Activated CD4-positive, CD25-positive, alpha-beta regulatory T cell treated with anti-CD3 and anti-CD28 coated beads, Interleukin-2, amount 50 U/mL, for 72 hours (primary cell): ENCODE data around the gene FGF1.
"Not testable (repeated sequence)": the region's sequence is repeated elsewhere in the genome, so short reads cannot be mapped to it uniquely, and the experiment has no call there.

Source experiments
- DNase-seq: peaks from one replicate; pipeline ENCODE4 v3.0.0; 2021

The FGF1 gene

DNA sequence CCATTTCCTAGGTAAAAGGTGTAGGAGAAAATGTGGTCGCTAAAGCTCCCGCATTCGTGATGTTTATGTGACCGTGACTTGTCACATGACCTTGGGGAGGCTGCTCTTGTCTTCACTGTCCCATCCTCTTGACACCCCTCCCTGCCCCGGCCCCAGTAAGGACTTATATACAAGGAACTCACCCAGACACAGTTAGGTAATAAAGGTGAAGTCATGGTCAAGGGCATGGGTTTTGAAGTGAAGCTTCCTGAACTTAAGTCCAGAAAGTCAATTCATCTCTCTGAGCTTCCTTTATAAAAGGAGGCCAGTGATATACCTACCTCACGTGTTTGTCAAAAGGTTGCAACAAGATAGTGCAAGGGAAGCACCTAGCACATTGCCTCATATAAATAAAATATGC, 17.6 kb downstream of the FGF1 start:
- no peak for DNase-seq

DNA sequence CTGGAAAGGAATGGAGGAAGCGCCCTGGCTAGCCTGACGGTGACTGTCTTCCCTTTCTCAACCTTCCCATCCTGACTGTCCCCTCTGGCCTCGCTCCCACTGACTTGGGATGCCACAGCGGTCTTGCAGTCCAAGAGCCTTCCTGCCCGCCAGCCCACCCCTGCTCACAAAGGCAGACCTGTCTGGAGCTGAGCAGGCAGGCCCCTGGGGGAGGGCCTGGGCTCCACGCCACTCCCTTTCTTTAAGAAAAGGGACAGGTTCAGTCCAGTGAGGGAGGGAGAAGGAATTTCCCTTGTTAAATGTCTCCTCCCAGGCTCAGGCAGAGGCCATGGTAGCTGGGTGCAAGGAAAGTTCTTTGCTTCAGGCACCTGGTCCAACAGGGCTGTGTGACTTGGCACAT, 18.1 kb downstream of the FGF1 start:
- DNase-seq: no peak

DNA sequence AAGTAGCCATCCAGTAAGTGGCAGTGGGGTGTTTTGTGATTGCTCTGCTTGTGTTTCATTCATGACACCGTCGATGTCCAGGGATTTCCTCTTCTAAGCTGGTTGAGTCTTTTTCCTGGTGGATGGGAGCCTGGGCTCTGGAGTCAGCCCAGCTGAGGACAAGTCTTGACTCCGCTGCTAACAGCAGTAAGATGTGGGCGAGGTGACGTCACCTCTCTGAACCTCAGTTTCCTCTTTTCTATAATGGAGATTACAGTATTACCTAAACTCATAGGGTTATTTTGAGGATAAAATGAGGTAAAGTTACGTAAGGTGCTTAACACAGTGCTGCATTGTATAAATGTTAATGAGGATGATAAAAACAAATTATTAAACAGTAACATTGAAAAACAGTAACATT, 21.3 kb downstream of the FGF1 start:
- DNase-seq: no peak

GRCh38 chr5:142664067-142664466, 21.8 kb downstream of the FGF1 start:
- no peak for DNase-seq

- DNase-seq: no peak
Measured at GRCh38 chr5:142663246-142663645, 22.6 kb downstream of the FGF1 start.

GRCh38 chr5:142661957-142662356, 23.9 kb downstream of the FGF1 start:
- no peak for DNase-seq

DNA sequence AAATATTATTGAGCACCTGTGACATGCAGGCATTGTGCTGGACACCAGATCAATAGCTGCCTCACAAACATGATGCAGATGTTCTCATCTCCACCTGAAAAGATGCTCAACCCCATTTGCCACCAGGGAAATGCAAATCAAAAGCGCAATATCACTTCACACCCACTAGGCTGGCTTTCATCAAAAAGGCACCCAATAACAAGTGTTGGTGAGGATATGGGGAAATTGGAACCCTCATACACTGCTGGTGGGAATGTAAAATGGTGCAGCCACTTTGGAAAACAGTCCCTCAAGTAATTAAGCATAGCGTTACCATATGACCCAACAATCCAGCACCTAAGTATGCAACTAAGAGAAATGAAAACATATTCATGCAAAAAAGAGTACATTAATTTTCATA, 24.7 kb downstream of the FGF1 start:
- no peak for DNase-seq

- no peak for DNase-seq
Measured at GRCh38 chr5:142660731-142661130, 25.2 kb downstream of the FGF1 start.

- DNase-seq: no peak
Measured at GRCh38 chr5:142660196-142660595, 25.7 kb downstream of the FGF1 start.

DNA sequence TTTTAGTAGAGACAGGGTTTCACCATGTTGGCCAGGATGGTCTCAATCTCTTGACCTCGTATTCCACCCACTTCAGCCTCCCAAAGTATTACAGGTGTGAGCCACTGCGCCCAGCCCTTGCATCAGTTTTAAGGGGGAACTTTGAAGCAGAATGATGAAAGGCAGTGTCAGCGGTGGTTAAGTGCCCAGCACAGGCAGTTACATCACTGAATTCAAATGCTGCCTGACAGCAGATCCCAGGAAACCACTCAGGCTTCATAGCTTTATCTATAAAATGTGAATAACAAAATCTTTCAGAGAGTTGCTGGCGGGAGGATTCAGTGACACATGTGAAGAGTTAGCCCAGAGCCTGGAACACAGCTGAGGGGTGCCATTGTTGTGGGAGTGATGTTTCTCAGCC, 26.5 kb downstream of the FGF1 start:
- DNase-seq: no peak

GRCh38 chr5:142658278-142658677, 27.6 kb downstream of the FGF1 start:
- DNase-seq: no peak

- DNase-seq: no peak
Measured at GRCh38 chr5:142657446-142657845, 28.4 kb downstream of the FGF1 start.

DNA sequence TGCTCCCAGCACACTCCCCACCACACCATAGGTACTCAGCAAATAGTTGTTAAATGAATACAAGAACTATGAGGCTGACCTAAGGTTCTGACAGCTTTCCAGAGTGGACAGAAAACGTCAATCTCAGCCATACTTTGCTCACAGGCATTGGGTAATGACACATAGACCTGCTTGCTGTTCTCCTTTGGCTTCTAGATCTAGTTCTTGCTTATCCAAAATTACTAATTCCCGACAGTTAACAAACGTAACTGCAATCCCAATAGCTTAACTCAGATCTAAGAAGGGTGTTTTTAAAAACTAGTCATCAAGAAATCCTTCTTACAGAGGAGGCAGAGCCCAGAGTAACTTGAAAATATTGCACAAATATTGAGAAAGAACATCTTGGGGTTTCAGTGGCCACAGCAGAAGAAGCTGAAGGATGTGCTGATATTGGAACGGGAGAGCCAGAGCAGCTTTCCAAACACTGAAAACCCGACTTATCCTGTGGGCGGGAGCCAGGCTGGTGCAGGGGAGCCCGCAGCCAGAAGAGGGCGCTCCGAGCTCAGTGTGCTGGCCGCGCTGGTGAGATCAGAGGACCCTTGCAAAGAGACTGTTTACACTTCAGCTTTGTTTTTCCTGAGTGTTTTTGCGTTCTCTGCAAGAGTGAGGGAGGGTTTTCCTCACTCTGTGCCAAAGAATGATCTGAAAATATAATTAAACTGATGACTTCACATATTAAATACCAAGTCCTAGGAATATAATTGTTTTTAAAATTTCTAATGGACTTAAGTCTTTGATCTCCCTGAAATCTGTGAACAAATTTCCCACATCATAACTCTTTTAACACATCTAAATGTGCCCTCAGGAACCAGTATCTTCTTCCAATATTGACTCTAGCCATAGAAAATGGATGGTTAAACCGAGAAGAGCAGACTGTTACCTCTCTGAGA, 30.3 kb downstream of the FGF1 start:
- DNase-seq: peak; percentile 72

DNA sequence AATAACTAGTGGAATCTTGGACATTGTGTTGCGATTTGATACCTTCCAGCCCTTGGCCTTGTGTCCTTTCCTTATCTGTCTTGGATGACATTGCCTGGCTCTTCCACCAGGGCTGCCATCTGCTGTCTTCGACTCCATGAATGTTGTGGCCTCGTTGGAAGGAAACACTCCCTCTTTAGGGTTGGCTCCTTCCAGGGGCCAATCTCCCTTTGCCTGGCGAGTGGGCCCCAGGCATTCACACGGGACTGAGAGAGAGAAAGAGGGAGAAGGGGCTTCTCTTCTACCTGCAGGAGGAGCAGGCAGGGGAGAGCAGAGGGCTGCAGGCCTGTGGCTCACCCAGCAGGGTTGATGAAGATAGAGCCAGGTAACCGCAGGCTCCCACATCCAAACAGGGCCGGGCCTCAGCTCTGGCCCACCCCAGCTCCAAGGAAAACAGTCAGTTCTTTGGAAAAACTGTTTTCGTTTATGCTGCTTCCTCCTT, 31.3 kb downstream of the FGF1 start:
- no peak for DNase-seq

DNA sequence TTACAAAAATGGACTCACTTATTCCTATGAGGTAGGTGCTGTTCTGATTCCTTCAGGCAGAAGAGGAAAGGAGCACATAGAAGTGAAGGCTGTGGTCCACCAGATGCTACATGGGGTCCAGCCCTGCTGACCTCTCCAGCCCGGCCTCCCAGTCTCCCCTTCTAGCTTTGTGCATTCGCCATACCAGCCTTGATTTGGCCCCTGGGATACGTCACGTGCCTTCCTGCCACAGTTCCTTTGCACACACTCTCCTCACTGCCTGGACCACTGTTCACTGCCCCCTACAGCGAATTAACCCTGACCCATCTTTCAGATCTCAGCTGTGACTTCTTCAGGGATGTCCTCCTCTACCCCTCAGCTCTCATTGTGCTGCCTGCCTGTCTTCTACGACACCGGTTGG, 32.6 kb downstream of the FGF1 start:
- DNase-seq: no peak

GRCh38 chr5:142652563-142652962, 33.3 kb downstream of the FGF1 start:
- no peak for DNase-seq

- DNase-seq: no peak
Measured at GRCh38 chr5:142650881-142651280, 35.0 kb downstream of the FGF1 start.

DNA sequence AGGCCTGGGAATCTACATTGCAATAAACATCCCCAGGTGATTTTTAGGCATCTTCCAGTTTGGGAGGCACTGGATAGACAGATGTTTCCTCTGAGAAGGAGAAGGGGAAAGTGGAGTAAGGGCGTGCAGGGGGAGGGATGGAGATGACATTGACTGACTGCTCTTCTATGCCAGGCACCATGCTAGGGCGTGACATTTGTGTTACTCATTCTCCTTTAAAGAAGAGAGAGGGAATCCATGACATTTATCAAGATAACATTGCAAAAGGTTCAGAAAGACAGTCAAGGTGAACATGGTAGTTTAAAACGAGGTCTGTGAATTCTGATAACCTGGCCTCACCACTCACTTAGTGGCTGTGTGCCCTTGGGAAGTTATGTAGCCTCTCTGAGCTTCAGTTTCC, 35.8 kb downstream of the FGF1 start:
- no peak for DNase-seq

DNA sequence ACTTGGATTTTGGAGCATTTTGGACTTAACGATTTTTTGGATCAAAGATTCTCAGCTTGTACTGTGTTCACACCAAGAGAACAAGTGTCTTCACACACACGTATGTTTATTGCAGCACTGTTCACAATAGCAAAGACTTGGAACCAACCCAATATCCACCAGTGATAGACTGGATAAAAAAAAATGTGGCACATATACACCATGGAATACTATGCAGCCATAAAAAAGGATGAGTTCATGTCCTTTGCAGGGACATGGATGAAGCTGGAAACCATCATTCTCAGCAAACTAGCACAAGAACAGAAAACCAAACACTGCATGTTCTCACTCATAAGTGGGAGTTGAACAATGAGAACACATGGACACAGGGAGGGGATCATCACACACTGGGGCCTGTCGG, 37.8 kb downstream of the FGF1 start:
- not testable (repeated sequence) for DNase-seq

GRCh38 chr5:142645456-142645855, 40.4 kb downstream of the FGF1 start:
- no peak for DNase-seq

DNA sequence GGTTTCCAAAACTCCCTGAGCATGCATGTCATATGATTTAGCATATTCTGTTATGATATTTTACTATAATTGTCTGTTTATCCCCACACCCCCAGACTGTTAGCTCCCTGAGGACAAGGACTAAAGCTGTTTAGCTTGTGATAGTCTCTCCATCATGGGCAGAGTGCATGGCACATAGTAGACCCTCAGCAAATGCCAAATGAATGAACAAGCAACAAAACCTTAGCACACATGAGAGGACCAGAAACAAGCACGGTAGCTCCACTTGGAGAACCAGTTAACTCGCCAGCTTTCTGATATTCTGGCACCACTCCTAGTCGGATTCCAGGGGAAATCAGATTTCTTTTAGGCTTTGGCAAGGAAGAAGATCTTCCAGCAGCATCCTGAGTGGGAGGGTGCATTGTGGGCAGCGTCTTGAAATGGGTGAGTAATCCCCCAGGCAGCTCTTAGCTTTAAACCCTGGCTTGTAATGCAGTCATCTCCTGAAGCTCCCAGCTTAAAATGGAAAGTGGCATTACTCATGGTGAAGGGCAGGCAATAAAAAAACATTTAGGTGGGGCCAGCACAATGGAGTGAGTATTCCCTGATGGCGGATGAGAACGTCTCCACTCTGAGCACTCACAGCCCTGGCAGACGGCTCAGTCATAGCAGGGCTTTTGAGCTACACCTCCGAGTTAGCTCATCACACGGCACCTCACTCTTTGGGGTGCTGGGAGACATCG, 41.1 kb downstream of the FGF1 start:
- DNase-seq: no peak

DNA sequence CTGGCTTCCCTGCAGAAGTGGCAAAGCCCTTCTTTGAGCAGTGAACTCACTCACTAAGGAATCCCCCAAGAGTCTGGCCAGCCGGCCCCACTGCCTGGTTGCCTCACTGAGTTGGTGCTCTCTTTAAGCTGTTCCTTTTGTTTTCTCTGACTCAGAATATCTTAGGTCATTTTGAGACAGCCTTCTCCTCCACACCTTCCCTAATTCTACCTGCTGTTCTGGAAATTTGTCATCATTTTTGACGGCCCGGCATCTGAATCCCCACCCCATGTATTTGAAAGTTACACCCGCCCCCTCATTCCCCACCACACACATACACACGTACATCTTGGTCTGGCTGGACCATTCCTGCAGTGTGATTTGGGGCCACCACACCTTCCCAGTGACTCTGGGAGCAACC, 41.8 kb downstream of the FGF1 start:
- no peak for DNase-seq

GRCh38 chr5:142643634-142644033, 42.3 kb downstream of the FGF1 start:
- DNase-seq: no peak

DNA sequence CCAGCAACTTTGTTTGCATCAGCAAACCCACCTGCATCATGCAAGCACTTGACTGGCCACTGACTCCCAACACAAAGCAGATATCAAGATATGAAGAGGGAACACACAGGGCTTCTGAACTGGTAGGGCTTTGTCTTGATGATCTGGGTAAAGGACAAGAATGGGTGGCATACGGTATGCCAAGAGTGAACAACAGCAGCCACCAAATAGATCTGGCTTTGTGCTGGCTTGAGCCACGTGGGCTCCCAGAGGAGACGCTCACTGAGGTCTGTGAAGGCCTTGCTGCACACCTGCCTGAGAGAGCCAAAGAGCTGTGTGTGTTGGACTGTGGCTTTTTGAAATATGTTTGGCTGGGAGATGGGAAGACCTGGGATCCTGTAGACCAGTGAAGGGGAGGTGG, 43.5 kb downstream of the FGF1 start:
- DNase-seq: no peak
